Activated T-helper 1 cell treated with Interleukin-2 at 50 U/mL for 16 hours (primary cell): Measurements from ENCODE around the gene PITX1.

Experiments used
- DNase-seq: peaks from one replicate; pipeline ENCODE4 v3.0.0-alpha.2; 2020; ENCODE audit warnings: low read depth

Gene PITX1

GRCh38 chr5:135029477-135030122 is 4.4 kb downstream of the PITX1 start:
- no peak for DNase-seq

- no peak for DNase-seq
Measured at GRCh38 chr5:135028791-135029476, 5.1 kb downstream of the PITX1 start.

- DNase-seq: no peak
Measured at GRCh38 chr5:135027697-135028615, 6.1 kb downstream of the PITX1 start.

GRCh38 chr5:135027266-135027696 is 6.7 kb downstream of the PITX1 start:
- no peak for DNase-seq

- DNase-seq: no peak
Measured at GRCh38 chr5:135026645-135027265, 7.3 kb downstream of the PITX1 start.

- DNase-seq: no peak
Measured at GRCh38 chr5:135025730-135026644, 8.0 kb downstream of the PITX1 start.

- no peak for DNase-seq
Measured at GRCh38 chr5:135024956-135025729, 8.9 kb downstream of the PITX1 start.

GRCh38 chr5:135020111-135020895 is 13.7 kb downstream of the PITX1 start:
- no peak for DNase-seq

GRCh38 chr5:135019314-135019713 is 14.7 kb downstream of the PITX1 start:
- no peak for DNase-seq

- DNase-seq: no peak
Measured at GRCh38 chr5:135018457-135018856, 15.6 kb downstream of the PITX1 start.

- no peak for DNase-seq
Measured at GRCh38 chr5:135016861-135017290, 17.2 kb downstream of the PITX1 start.

- DNase-seq: no peak
Measured at GRCh38 chr5:135015942-135016341, 18.1 kb downstream of the PITX1 start.

- DNase-seq: no peak
Measured at GRCh38 chr5:135013947-135014570, 20.0 kb downstream of the PITX1 start.

- no peak for DNase-seq
Measured at GRCh38 chr5:135013445-135013844, 20.6 kb downstream of the PITX1 start.

GRCh38 chr5:135012951-135013391 is 21.1 kb downstream of the PITX1 start:
- DNase-seq: no peak

- no peak for DNase-seq
Measured at GRCh38 chr5:135012033-135012588, 21.9 kb downstream of the PITX1 start.

GRCh38 chr5:135011355-135012032 is 22.5 kb downstream of the PITX1 start:
- DNase-seq: no peak
